NCI-H146 treated with DMSO at 0.1 percent for 48 hours (cell line): Measurements from ENCODE around the gene IQGAP1.
A peak's percentile ranks its signal among the peaks of the same experiment; 100 is the strongest.

Source experiments
- DNase-seq: peaks from one replicate; lab custom pipeline; 2025; ENCODE audit not compliant: unreplicated experiment; lab: John Stamatoyannopoulos, UW

The IQGAP1 gene

DNA sequence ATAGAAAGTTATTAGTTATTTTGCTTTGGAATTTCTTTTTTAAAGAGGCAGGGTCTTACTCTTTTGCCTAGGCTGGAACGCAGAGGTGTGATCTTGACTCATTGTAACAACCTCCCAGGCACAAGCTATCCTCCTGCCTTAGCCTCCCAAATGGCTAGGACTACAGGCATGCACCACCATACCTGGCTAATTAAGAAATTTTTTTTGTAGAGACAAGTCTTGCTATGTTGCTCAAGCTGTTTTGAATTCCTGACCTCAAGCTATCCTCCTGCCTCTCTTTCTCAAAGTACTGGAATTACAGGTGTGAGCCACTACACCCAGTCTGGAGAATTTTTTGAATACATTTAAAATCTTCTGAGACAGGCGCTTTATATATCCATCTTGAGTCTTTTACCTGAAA lies 49.5 kb downstream of the IQGAP1 start:
- DNase-seq = no peak

DNA sequence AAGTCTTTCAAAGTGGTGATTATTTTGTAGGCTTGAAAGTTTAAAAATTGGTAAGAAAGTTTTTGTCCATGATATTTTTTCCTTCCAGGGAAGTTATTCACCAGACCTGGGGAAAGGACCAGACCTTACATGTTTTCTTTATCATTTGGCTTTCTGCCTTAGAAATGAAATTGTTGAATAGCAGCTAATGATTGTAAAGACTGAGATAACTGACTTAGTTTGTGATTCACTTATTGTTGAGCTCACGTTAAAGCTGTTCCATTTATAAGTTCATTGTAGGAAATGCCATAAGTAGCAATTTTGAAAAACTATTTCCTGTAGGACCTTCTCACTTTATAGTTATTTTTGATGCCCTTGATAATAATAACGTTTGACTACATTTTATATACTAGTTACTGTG lies 51.9 kb downstream of the IQGAP1 start:
- DNase-seq = no peak

DNA sequence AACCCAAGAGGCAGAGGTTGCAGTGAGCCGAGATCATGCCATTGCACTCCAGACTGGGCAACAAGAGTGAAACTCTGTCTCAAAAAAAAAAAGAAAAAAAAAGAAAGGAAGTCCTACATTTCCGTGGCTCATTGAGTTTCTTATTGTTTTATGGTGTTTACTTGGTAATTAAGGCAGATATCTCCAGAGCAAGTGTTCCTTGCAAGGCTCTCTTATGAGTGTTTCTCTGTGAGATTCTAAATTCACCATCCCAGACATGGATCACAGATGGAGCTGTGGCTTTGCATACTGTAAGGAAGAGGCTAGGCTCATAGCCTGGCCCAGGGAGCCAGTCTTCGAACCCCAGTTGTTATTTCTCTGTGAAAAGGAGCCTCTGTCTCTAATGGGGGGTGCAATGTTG lies 53.0 kb downstream of the IQGAP1 start:
- DNase-seq = no peak

DNA sequence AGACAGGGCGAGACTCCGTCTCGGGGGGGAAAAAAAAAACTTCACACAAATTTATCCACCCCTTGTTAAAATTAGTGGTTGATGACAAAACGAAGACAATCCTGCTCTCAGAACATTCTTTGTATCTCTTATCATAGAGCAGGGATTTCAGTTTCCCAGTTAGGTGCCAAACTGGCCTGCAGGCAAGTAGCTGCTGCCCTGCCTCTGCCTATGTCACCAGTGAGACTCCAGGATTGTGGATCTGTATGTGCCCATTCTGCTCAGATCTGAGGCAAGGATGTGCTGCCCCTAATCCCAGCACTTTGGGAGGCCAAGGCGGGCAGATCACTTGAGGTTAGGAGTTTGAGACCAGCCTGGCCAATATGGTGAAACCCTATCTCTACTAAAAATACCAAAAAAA lies 54.4 kb downstream of the IQGAP1 start:
- DNase-seq = no peak

DNA sequence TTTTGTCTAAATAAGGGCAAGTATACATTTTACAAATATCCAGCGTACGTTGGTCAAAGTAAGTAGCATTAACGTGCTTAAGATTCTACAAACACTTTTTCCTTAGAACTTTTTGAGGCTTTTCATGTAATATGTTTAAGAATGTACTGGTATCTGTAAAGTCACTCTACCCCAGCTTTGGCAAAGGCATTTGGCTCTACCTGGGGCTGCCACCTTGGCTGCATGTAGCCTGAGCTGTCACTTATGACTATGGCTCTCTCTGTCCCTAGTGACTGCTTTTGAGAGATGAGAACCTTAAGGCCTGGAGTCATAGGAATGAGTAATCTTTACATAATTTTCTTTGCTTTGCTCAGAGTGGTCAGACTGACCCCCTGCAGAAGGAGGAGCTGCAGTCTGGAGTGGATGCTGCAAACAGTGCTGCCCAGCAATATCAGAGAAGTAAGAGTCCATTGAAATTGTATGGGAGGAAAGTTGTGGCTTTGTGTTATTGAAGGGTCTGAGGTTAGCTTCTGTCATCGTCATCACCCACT lies 61.2 kb downstream of the IQGAP1 start:
- no peak for DNase-seq

DNA sequence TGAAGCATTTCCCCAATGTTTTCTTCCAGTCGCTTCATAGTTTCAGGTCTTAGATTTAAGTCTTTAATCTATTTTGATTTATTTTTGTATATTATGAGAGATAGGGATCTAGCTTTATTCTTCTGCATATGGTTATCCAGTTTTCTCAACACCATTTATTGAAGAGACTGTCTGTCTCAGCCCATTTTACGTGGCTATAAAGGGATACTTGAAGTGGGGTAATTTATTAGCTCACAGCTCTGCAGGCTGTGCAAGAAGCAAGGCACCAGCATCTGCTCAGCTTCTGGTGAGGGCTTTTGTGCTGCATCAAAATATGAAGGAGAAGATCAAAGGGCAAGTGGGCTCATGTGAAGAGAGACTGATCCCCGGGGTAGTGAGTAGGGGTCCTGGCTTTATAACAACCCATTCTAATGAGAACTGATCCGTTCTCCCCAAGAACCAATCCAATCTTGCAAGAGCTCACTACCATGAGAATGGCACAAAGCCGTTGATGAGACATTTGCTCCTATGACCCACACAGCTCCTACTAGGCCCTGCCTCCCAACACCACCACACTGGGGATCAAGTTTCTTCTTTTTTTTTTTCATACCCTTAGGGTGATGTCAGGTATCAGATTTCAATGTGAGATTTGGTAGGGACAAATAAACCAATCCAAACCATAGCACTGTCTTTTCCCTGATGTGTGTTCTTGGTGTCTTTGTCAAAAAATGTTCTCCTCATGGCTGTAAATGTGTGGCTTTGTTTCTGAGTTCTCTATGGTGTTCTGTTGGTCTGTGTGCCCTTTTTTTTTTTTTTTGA lies 63.2 kb downstream of the IQGAP1 start:
- peak; percentile 19 for DNase-seq

DNA sequence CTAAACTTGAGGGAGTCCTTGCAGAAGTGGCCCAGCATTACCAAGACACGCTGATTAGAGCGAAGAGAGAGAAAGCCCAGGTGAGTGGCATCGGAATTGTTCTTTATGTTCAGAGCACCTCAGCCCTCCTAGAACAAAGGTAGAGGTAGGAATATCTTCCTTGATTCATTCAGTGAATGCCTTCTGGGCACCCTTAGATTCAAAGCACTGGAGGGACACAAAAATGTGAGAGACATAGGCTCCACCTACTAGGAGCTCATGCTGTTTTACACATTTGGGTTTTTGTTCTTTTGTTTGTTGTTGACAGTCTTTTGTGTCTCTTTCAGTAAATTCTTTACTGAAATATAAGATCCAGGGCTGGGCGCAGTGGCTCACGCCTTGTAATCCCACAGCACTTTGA lies 68.2 kb downstream of the IQGAP1 start:
- DNase-seq = no peak

DNA sequence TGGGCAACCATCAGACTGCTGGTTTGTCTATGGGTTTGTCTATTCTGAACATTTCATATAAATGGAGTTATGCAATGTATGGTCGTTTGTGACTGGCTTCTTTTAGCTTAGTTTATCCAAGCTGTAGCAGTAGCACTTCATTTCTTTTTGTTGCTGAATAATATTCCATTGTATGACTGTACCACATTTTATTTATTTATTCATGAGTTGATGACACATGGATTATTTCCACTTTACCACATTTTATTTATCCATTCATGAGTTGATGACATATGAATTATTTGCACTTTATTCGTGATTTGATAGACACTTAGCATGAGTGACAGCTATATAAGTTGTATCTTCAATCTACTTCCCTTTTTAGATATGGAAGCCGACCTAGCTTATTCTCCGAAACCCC lies 70.0 kb downstream of the IQGAP1 start:
- DNase-seq = no peak

DNA sequence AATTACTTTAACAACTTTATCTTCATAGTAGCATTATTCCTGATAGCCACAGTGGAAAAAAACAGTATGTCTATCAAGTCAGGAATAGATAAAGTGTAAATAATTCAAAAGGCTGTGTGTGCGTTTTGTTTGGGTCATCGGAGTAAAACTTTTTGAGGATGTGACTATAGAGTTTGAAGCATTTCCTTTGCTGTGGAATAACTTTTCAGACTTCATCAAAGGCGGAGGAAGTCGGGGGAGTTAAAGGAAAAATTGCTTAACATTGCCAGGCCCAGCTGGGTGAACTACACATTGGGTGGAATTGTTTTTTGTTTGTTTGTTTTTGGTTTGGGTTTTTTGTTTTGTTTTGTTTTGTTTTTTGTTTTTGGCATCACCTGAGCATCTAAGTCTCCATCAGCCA lies 71.3 kb downstream of the IQGAP1 start:
- DNase-seq = no peak

DNA sequence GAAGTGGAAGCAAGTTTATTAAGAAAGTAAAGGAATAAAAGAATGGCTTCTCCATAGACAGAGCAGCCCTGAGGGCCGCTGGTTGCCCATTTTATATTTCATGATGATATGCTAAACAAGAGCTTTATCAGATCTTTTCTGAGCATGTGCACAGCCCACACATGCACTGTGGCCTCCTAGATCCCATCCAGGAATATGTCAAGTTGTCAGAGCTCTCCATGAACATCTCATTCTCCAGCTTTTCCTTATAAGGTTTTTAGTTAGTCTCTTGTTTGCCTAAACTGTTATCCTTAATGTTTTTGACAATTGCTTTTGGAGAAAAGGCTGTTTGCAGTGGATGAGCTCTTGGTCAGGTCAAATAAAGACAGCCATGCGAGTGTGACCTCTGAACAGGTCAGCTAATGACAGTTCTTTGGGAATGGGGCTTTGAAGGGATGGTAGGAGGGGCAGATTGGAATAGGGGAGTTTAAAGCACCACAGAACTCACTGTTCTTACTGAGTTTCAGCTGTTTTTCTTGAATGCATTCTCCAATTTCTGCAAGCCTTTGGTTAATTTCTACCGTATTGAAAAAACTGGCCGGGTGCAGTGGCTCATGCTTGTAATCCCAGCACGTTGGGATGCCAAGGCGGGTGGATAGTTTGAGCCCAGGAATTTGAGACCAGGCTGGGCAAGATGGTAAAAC lies 72.2 kb downstream of the IQGAP1 start:
- DNase-seq = no peak

DNA sequence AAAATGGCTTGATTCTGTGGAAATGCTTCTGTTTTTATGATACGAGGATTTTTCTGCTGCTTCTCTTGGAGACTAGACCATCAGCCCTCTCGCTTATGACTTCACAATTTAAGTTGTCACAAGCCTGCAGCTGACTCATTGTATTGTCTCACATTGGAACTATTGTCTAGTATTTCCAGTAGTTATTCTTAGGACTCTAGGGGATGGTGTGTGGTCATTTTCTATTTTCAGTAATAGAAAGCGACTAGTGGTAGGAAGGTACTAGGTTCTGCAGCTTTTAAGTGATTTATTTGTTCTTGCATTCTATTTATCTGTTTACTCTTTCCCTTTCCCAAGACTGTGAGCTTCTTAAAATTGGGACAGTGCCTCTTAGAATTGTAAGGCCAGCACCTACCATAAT lies 75.3 kb downstream of the IQGAP1 start:
- DNase-seq = no peak

DNA sequence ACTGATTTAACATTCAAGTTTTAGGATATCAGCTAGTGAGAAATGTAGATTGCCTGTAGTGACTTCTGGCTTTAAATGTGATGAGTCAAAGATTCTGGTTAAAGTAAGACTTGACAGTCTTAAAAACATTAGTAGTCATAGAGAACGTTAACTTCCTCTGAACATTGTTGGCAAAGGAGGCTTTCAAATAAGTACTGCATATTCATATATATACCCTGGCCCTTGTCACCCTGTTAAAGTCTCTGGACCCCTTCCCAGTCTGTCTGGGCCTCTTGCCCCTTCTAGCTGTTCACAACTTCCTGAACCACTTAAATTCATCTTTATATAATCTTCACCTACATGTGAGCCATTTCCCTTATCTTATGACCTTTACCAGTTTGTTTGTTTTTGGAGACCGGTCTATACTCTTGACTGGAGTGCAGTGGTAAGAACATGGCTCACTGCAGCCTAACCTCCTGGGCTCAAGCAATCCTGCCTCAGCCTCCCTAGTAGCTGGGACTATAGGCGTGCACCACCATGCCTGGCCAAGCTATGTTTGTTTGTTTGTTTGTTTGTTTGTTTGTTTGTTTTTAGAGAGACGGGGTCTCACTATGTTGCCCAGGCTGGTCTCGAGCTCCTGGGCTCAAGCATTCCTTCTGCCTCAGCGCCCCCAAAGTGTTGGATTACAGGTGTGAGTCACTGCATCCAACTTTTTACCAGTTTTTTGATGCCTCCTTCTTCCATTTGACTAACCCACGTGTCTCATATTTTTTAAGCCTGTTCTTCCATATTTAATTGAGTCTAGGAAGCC lies 77.3 kb downstream of the IQGAP1 start:
- no peak for DNase-seq

DNA sequence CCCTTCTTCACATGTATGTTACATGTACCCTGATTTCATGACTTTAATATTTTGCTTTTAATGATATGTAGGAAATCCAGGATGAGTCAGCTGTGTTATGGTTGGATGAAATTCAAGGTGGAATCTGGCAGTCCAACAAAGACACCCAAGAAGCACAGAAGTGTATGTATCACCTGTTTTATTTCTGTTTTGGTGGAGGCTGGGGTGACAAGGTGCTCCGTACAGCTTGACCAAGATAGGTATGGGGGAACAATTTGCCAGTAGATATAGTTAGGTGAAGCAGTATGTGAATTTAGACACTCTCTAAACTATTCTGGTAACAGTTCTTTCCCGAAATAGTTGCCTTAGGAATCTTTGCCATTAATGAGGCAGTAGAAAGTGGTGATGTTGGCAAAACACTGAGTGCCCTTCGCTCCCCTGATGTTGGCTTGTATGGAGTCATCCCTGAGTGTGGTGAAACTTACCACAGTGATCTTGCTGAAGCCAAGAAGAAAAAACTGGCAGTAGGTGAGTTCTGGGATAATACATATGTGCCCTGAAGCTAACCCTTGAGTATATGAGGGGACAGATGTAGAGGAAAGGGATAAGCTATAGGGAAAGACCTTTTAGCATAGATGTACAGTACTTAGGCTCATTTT lies 78.0 kb downstream of the IQGAP1 start:
- DNase-seq = no peak

DNA sequence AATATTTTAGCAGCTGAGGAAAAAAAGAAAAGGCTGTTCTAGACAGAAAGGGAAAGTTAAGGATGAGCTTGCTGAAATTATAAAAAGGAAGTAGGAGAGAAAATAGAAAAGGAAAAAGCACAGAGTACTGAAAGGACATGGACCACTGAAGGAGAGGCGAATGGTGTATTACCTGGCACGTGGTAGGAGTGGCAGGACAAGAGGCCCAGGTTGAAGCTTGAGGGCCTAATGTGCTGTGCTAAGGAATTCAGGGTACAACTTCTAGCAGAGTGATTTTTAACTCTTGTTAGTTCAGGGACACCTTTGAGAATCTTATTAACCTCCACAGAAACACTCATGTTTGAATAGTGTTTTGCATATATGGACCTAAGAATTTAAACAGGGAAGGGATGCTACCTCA lies 81.7 kb downstream of the IQGAP1 start:
- DNase-seq = no peak

DNA sequence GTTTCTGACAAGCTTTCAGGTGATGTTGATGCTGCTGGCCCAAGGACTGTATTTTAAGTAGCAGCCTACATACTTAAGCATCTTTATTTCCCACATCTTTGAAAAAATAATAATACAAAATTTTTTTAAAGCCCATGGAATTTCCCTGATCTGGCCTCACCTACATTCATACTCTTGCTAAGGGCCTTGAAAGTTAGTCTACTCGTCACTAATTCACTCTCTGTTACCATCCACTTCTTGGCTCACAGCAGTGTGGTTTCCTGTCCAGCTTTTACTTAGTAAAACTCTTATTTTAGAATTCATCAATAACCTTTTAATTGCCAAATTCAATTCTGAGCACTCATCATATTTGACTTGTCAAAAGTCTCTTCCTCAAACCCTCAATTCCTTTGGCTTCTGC lies 82.4 kb downstream of the IQGAP1 start:
- no peak for DNase-seq

DNA sequence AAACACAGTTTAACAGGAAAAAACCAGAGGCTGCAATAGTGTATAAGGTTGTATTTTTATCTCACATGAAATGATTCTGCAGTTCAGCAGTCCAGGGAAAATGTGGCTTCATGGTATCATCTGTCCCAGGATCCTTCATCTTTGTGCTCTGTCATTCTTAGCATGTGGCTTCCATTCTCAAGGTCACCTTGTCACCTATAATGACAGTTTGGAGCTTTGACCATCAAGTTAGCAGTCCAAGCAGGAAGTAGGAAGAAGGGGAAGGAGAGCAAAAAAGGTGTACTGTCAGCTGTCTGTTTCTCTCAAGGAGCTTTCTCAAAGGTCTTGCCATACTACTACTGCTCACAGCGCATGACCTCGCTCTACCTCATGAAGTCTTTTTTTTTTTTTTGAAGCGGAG lies 83.1 kb downstream of the IQGAP1 start:
- no peak for DNase-seq

DNA sequence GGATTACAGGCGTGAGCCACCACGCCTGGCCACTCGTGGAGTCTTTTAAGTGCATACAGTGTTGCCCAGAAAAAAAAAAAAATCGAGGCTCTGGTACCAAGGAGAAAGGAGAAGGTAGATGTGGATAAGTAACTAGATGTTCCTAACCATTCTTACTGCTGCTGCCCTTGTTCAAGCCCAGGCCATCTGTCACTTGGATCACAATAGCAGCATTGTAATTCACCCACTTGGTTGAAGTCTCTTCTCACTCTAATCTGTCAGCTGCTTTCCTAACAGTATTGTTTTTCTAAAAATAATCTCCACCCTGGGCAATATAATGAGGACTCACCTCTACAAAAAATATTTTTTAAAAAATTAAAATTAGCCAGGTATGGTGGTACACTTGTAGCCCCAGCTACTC lies 83.7 kb downstream of the IQGAP1 start:
- DNase-seq = no peak

DNA sequence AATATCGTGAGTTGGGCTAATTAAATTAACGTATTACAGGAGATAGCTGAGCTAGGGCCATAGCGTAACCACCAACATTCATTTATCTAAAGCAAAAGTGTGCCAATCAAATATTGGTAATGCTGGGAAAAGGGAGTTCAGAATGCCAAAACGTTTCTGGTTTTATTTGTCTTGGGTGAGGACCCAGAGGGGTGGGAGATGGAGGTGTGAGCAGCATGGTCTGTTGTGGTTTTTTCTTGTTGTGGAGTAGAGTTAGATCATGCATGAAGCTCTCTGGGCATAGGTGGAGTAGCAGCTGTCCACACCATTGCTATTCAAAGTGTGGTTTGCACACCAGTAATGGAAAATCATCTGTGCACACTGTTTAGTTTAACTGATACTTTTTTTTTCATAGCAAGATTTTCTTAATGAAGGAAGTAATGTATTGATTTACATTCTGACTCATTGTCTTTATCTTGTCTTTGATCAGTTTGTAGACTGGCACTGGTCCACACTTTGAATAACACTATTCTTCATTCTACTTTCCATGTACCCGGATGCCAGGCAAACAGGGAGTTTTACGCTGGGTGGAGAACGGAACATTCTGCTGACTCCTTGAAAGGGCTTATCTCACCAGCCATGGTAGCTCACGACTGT lies 90.9 kb downstream of the IQGAP1 start:
- no peak for DNase-seq

DNA sequence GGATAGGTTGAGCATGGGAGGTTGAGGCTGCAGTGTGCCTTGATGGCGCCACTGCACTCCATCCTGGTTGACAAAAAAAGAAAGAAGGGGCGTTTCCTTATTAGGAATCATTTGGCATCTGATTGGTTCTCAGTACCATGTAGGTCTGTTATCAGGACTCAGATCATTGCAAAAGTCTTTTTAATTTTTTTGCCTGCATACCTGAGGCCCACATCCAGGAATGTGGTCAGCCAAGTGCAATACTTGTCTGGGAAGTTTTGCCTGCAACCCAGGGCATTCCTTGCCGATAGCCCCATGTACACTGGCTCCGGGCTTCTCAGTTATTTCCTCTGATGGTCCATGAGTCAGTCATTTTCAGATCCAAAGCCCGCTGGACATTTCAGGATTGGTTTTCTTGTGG lies 91.6 kb downstream of the IQGAP1 start:
- no peak for DNase-seq

DNA sequence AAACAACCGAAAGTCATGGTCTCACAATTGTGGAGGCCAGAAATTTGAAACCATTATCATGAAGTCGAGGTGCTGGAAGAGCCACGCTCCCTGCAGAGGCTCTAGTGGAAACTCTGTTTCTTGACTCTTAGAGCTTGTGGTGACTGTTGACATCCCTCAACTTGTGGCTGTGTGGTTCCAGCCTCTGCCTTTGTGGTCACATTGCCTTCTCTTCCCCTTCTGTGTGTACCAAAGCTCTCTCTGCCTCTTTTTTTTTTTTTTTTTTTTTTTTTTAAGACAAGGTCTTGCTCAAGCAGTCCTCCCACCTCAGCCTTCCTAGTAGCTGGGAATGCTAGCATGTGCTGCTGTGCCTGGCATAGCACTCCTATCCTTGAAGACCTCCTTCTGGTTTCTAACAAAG lies 93.0 kb downstream of the IQGAP1 start:
- DNase-seq = no peak
